Measurements from ENCODE around the gene NOP9.

- TF ChIP-seq, protein P1, sequence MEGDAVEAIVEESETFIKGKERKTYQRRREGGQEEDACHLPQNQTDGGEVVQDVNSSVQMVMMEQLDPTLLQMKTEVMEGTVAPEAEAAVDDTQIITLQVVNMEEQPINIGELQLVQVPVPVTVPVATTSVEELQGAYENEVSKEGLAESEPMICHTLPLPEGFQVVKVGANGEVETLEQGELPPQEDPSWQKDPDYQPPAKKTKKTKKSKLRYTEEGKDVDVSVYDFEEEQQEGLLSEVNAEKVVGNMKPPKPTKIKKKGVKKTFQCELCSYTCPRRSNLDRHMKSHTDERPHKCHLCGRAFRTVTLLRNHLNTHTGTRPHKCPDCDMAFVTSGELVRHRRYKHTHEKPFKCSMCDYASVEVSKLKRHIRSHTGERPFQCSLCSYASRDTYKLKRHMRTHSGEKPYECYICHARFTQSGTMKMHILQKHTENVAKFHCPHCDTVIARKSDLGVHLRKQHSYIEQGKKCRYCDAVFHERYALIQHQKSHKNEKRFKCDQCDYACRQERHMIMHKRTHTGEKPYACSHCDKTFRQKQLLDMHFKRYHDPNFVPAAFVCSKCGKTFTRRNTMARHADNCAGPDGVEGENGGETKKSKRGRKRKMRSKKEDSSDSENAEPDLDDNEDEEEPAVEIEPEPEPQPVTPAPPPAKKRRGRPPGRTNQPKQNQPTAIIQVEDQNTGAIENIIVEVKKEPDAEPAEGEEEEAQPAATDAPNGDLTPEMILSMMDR (IDR thresholded peaks at IDR 0.05) = no peak
- TF ChIP-seq POLR2A (IDR thresholded peaks at IDR 0.05; ENCODE audit: low read depth) (no peak), EP300 (IDR thresholded peaks at IDR 0.05) (no peak)
Measured at GRCh38 chr14:24321212-24321975, 21.7 kb downstream of the NOP9 start.

Data from esophagus muscularis mucosa (tissue), 4 donors.